Adrenal gland (tissue), 12 donors: Measurements from ENCODE around the gene TRAF2. TPM values are rescaled to one million over a fixed set of nuclear protein-coding genes. Genes with fewer than 3 reads are reported as not detected.
"Not testable (repeated sequence)": the region's sequence is repeated elsewhere in the genome, so short reads cannot be mapped to it uniquely, and the experiment has no call there.

ENCODE experiments used
- DNase-seq, 7 donors: peaks; one replicate each; pipeline ENCODE4 v3.0.0-alpha.2; 2019 to 2020
- H3K27ac ChIP-seq, 5 donors: fragments of 200-600 bp; sonication (generic) in 4 of 5; 1 replicate in 3 of 5; 2 replicates in 2 of 5; pipeline versions ENCODE4 v1.5.1 to v1.8.0; 2016 to 2020; ENCODE audit warnings: mild to moderate bottlenecking in 1 of 5
- H3K27me3 ChIP-seq: fragments of 200-600 bp; 2 replicates; pipeline ENCODE4 v1.8.0; 2021
- H3K36me3 ChIP-seq, 2 donors: fragments of 200-600 bp; replicated peaks in 1 of 2; 1 replicate in 1 of 2; 2 replicates in 1 of 2; pipeline versions ENCODE4 v1.5.1 to v1.8.0; 2018 to 2022
- H3K4me1 ChIP-seq, 2 donors: fragments of 200-600 bp; replicated peaks in 1 of 2; 1 replicate in 1 of 2; 2 replicates in 1 of 2; pipeline versions ENCODE4 v1.5.1 to v1.8.0; 2018 to 2021
- H3K4me3 ChIP-seq, 4 donors: fragments of 200-600 bp; sonication (generic) in 3 of 4; one replicate each; pipeline ENCODE4 v1.5.1; 2016 to 2018
- H3K9me3 ChIP-seq, 3 donors: fragments of 200-600 bp; sonication (generic) in 1 of 3; replicated peaks in 1 of 3; 1 replicate in 2 of 3; 2 replicates in 1 of 3; pipeline versions ENCODE4 v1.5.1 to v1.8.0; 2016 to 2021
- POLR2A ChIP-seq, 2 donors: fragments of 450-650 bp; IDR thresholded peaks; one replicate each; pipeline ENCODE4 v1.6.1; 2017; ENCODE audit warnings: antibody characterized with exemption in 2 of 2, mild to moderate bottlenecking in 2 of 2, moderate library complexity in 1 of 2
- WGBS, 4 donors: extraction: QIAGEN DNeasy Blood & Tissue Kit in 2 of 4; methylation state at CpG; one replicate each; pipeline versions ENCODE4 v1.1.5 to v1.1.7; 2013 to 2017; 5-methylcytosine and 5-hydroxymethylcytosine counted together
- intact Hi-C, 2 donors: fragments of 100-400 bp; cut with DNase I; formaldehyde crosslinking; loops; one replicate each; pipeline versions ENCODE4 v1.14.1 to v1.15.0; 2022 to 2023
- polyA plus RNA-seq, 3 donors: library from polyadenylated mRNA; stranded (reverse); fragments of 200-250 nt in 2 of 3; fragments of 350-450 nt in 1 of 3; fragmentation: Illumina TruSeq in 1 of 3; extraction: RNeasy Lipid Tissue Mini Kit (QIAGEN cat#74804) in 1 of 3; gene quantifications; one replicate each; pipeline ENCODE4 v1.2.3, GENCODE V29; 2013 to 2014
- total RNA-seq, 9 donors: library from RNA; depleted of rRNA in 4 of 9; stranded (reverse); fragments of >200 nt in 4 of 9; fragments of 120-200 nt in 1 of 9; fragmentation: NEBNext Ultra II Directional in 1 of 9; extraction: Animal tissue kit (Norgen Biotek cat#: 25700) in 1 of 9; gene quantifications; one replicate each; pipeline versions ENCODE4 v1.1.0 to v1.2.4, GENCODE V29; 2013 to 2023
- TF ChIP-seq, protein P1 (sequence below), 6 experiments: fragments of 450-650 bp in 4 of 6; fragments of 200-600 bp in 2 of 6; sonication (generic) in 1 of 6; IDR thresholded peaks; 1 replicate in 5 of 6; 2 replicates in 1 of 6; pipeline versions ENCODE4 v1.5.1 to v1.8.0; 2016 to 2021; ENCODE audit warnings: antibody characterized with exemption in 6 of 6, mild to moderate bottlenecking in 2 of 6, moderate library complexity in 1 of 6
- donor health status: healthy with polysubstance abuse.
- donor health status: Bipolar disorder and iron deficiency.
- donor health status: DM: yes; HTN: yes; CAD: no.
- donor health status: DM: no; HTN: no; CAD: no.
- donor health status: DM: no; HTN: no; CAD: no.
- donor health status: DM: yes; HTN: yes; CAD: no.

Gene TRAF2
- total and polyA plus RNA-seq, 12 donors, result 3.4 to 24.7 (median 10.6) TPM

DNA sequence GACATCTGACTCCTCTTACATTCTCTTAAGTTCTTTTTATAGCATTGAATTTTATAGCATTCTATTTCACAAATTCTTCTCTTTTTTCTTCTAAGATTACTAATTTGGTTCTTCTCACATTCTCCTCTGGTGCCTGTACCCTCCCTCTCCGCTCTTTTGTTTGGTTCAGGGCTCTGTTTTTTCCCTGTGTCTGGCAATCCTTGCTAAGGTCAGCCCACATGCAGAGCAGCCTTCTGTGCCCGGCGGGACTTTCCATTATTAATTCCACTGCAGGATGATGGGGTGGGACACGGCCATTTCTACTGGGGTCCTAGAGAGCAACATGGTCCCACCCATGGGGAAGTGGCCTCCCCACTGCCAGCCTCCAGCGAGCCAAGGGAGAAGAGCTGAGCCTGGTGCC, 9.8 kb upstream of the TRAF2 start:
- TF ChIP-seq, protein P1, sequence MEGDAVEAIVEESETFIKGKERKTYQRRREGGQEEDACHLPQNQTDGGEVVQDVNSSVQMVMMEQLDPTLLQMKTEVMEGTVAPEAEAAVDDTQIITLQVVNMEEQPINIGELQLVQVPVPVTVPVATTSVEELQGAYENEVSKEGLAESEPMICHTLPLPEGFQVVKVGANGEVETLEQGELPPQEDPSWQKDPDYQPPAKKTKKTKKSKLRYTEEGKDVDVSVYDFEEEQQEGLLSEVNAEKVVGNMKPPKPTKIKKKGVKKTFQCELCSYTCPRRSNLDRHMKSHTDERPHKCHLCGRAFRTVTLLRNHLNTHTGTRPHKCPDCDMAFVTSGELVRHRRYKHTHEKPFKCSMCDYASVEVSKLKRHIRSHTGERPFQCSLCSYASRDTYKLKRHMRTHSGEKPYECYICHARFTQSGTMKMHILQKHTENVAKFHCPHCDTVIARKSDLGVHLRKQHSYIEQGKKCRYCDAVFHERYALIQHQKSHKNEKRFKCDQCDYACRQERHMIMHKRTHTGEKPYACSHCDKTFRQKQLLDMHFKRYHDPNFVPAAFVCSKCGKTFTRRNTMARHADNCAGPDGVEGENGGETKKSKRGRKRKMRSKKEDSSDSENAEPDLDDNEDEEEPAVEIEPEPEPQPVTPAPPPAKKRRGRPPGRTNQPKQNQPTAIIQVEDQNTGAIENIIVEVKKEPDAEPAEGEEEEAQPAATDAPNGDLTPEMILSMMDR (IDR thresholded peaks at IDR 0.05), result no peak
- no peak for TF ChIP-seq POLR2A (IDR thresholded peaks at IDR 0.05)
- no peak for DNase-seq
- intact Hi-C loops, result no loop called here
- H3K4me3 ChIP-seq, result no peak overlapping the region
- H3K4me1 ChIP-seq, result no peaks in the 10 kb centered on the region
- no peak overlapping the region for H3K27ac ChIP-seq
- no peaks in the 10 kb centered on the region for H3K9me3 ChIP-seq
- WGBS, 4 donors, result 78 to 89% (median 82%) methylated on average over 5 of the region's 5 CpGs
- no peaks in the 10 kb centered on the region for H3K36me3 ChIP-seq
- H3K27me3 ChIP-seq, result no peaks in the 10 kb centered on the region

DNA sequence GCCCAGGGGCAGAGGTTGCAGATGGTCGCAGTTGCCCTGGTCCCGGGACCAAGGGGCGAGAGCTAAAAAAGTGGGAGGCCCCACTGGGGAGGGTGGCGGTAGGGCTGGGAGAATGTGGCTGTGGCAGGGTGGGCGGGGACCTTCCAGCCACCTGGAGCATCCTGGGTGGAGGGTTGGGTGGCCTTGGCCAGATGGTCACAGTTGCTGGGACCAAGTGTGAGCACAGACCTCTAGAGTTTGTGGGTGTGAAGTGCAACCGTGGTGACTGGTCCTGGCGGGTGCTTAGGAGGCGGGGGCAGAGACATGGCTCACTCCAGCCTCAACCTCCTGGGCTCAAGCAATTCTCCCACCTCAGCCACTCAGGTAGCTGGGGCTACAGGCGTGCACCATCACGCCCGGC, 5.7 kb upstream of the TRAF2 start:
- intact Hi-C loops, result loop anchor here in 1 of 2 donors (10.0 kb wide), 1 partner anchor 64 kb away; the partner anchor contains the start of genes C8G and FBXW5
- Histone ChIP-seq H3K36me3 (no peaks in the 10 kb centered on the region), H3K27me3 (no peaks in the 10 kb centered on the region), H3K9me3 (no peaks in the 10 kb centered on the region), H3K27ac (no peak overlapping the region), H3K4me1 (peaks cover 8 to 10% of the 10 kb centered on the region in 2 donors), H3K4me3 (no peak overlapping the region)
- DNase-seq, result peak in 1 of 7 donors; percentile 18
- 80 to 87% (median 81%) methylated on average over 9 to 11 of the region's 11 CpGs for WGBS, 4 donors
- TF ChIP-seq, protein P1 (IDR thresholded peaks at IDR 0.05), result no peak
- no peak for TF ChIP-seq POLR2A (IDR thresholded peaks at IDR 0.05)

DNA sequence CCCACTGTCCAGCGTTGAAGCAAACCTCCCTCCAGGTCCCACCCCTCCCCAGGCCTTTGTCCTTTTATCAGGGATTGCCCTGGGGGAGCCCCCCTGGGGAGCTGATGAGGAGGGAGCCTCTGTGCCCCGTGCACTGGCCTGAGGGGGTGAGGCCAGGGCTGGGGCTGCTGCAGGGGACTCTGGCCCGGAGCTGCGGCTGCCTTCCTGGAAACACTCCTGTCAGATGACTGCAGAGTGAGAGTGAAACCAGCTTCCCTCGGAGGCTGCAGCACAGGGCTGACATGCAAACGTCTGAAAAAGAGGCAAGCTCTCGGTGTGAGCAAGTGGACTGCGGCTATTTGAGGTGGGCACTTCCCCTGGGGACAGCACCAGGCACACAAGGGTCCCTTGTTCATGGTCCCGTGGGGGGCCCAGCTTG, 4.6 kb upstream of the TRAF2 start:
- Histone ChIP-seq H3K36me3 (no peaks in the 10 kb centered on the region), H3K4me1 (peaks cover 8 to 12% of the 10 kb centered on the region in 2 donors), H3K27ac (peak overlapping the region in 3 of 5 donors; percentile 46 to 87 (median 81)), H3K9me3 (no peaks in the 10 kb centered on the region), H3K27me3 (no peaks in the 10 kb centered on the region), H3K4me3 (peak overlapping the region in 1 of 4 donors; percentile 55)
- TF ChIP-seq, protein P1 (IDR thresholded peaks at IDR 0.05), result no peak
- TF ChIP-seq POLR2A (IDR thresholded peaks at IDR 0.05), result no peak
- peak in 1 of 7 donors; percentile 24 for DNase-seq
- 26 to 40% (median 32%) methylated on average over 8 to 9 of the region's 9 CpGs; no CpG with 5 or more reads in 1 of the 4 donors for WGBS, 4 donors
- intact Hi-C loops, result loop anchor here in 1 of 2 donors (10.0 kb wide), 1 partner anchor 63 kb away; the partner anchor contains the start of genes C8G and FBXW5

DNA sequence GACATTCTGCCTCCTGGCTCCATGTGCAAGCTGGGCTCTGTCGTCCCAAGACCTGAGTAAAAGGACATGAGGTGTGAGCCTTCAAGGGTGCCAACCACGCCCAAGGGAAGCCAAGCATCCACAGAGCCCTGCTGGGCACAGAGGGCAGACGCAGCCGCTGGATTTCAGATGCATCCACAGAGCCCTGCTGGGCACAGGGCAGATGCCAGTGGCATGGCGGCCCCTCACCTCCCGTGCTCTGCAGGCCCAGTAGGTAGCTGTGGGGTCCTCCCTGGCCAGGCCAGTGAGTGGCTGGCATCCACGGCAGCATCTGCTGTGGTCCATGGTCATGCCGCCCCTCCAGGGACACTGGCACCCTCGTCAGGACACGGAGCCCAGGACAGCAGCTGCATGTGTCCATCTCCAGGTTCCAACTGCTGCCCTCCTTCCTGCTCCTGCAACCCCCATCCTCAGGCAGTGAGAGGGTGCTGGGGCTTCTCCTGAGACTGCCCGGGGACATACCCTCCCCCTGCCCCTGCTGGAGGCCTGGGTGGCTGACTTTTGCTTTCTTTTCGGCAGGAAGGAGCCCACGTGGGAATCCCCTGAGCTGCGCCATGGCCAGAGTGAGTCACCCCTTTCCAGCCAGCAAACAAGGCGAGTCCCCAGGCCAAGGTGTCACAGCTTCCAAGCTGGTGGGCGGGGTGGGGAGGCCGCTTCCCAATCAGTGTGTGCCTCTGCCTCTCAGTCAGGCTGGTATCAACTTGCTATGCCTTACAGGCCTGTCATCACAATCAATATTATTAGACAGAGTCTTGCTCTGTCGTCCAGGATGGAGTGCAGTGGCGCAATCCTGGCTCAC, 4.0 kb upstream of the TRAF2 start:
- 33 to 48% (median 40%) methylated on average over 7 to 19 of the region's 19 CpGs for WGBS, 4 donors
- DNase-seq, result peak; percentile 70 to 96 (median 93)
- Histone ChIP-seq H3K27ac (peak overlapping the region in 3 of 5 donors; percentile 46 to 87 (median 81)), H3K9me3 (no peaks in the 10 kb centered on the region), H3K4me3 (peak overlapping the region in 1 of 4 donors; percentile 55), H3K4me1 (peaks cover 15% of the 10 kb centered on the region in 2 donors), H3K36me3 (no peaks in the 10 kb centered on the region), H3K27me3 (no peaks in the 10 kb centered on the region)
- TF ChIP-seq, protein P1 (IDR thresholded peaks at IDR 0.05), result no peak
- TF ChIP-seq POLR2A (IDR thresholded peaks at IDR 0.05), result peak in 1 of 2 donors; percentile 50
- intact Hi-C loops, result loop anchor here in 1 of 2 donors (10.0 kb wide), 1 partner anchor 62 kb away; the partner anchor contains the start of genes C8G and FBXW5

DNA sequence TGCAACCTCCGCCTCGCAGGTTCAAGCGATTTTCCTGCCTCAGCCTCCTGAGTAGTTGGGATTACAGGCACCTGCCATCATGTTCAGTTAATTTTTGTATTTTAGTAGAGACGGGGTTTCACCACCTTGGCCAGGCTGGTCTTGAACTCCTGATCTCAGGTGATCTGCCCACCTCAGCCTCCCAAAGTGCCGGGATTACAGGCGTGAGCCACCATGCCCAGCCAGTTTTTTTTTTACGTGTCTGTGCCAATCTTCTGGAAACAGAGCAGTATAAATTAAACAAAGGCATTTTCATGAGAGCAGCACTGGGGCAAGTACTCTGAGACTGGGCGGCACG, 3.4 kb upstream of the TRAF2 start:
- intact Hi-C loops, result loop anchor here in 1 of 2 donors (10.0 kb wide), 1 partner anchor 62 kb away; the partner anchor contains the start of genes C8G and FBXW5
- not testable (repeated sequence) for H3K4me3 ChIP-seq, H3K9me3 ChIP-seq

DNA sequence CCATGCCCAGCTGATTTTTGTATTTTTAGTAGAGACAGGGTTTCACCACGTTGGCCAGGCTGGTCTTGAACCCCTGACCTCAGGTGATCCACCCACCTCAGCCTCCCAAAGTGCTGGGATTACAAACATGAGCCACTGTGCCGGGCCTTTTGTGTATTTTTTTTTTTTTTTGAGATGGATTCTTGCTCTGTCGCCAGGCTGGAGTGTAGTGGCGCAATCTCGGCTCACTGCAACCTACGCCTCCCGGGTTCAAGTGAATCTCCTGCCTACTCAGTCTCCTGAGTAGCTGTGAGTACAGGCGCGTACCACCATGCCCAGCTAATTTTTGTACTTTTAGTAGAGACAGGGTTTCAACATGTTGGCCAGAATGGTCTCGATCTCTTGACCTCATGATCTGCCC, 2.6 kb upstream of the TRAF2 start:
- intact Hi-C loops, result loop anchor here in 1 of 2 donors (10.0 kb wide), 1 partner anchor 61 kb away; the partner anchor contains the start of genes C8G and FBXW5
- H3K9me3 ChIP-seq, H3K27ac ChIP-seq, H3K36me3 ChIP-seq, H3K27me3 ChIP-seq, H3K4me3 ChIP-seq, DNase-seq: not testable (repeated sequence)
- peaks cover 16 to 20% of the 10 kb centered on the region in 2 donors for H3K4me1 ChIP-seq
- 85 to 88% (median 86%) methylated on average over 10 of the region's 10 CpGs for WGBS, 4 donors

More for the DNA sequence above, 3.4 kb upstream of the TRAF2 start:
- H3K36me3 ChIP-seq, DNase-seq, H3K27me3 ChIP-seq: not testable (repeated sequence)
- WGBS, 4 donors, result 54 to 76% (median 59%) methylated on average over 9 of the region's 9 CpGs
- Histone ChIP-seq H3K4me1 (peaks cover 16 to 20% of the 10 kb centered on the region in 2 donors), H3K27ac (peak overlapping the region in 3 of 5 donors; percentile 46 to 87 (median 81))
